HCT116 (cell line): ENCODE data around the gene IFNGR2. TPM values are rescaled to one million over a fixed set of nuclear protein-coding genes. Genes with fewer than 3 reads are reported as not detected.

Experiments used
- ATAC-seq: fragments of 200-7000 bp; cut with Tn5 transposase; 2 replicates; pipeline ENCODE4 v1.9.1; 2020; ENCODE audit warnings: mild to moderate bottlenecking, moderate library complexity
- BruUV-seq: library from RNA; stranded (reverse); fragments of 400-500 nt; replicated peaks from 2 replicates; lab custom pipeline; 2021; lab: Mats Ljungman, UMichigan
- CTCF ChIA-PET: fragments of 300-600 bp; sonication (Branson Sonifier 250); formaldehyde crosslinking; loops from one replicate; lab custom pipeline; 2021; ENCODE audit warnings: antibody characterized with exemption; lab: Charles Lee
- POLR2A ChIA-PET: fragments of 300-600, 350-600 bp; sonication (Branson Sonifier 250); formaldehyde crosslinking; loops from one replicate; lab custom pipeline; 2021; ENCODE audit warnings: antibody characterized with exemption; lab: Charles Lee
- RAD21 ChIA-PET, 2 experiments: fragments of 300-600 bp; sonication (Branson Sonifier 250); formaldehyde crosslinking; loops; one replicate each; lab custom pipeline; 2023; ENCODE audit warnings: low total read pairs in 2 of 2; ENCODE audit not compliant: uncharacterized antibody in 2 of 2, unreplicated experiment in 2 of 2, low non-redundant PET in 1 of 2; lab: Charles Lee
- DNase-seq: peaks from one replicate; pipeline ENCODE4 v3.0.0-alpha.2; 2010; ENCODE audit warnings: low read depth, low spot score
- H2AFZ ChIP-seq: fragments of 200-600 bp; shearing (Covaris generic), sonication (generic); 2 replicates; pipeline ENCODE4 v1.6.1; 2017; ENCODE audit warnings: low read depth, mixed run types, mixed read lengths, antibody characterized with exemption, low read length; ENCODE audit not compliant: poor library complexity, severe bottlenecking
- H3K27ac ChIP-seq: 2 replicates; pipeline ENCODE4 v1.5.1; 2012; ENCODE audit warnings: low read depth, low read length
- H3K27me3 ChIP-seq: fragments of 200-600 bp; sonication (generic); 2 replicates; pipeline ENCODE4 v1.6.1; 2016; ENCODE audit warnings: mixed run types, low read length, mixed read lengths; ENCODE audit not compliant: insufficient read depth
- H3K36me3 ChIP-seq, 2 experiments: fragments of 200-500 bp in 1 of 2; fragments of 200-600 bp in 1 of 2; sonication (Bioruptor generic) in 1 of 2; sonication (generic) in 1 of 2; 2 replicates each; pipeline versions ENCODE4 v1.5.1 to v1.6.1; 2014 to 2016; ENCODE audit warnings: low read length in 2 of 2, inconsistent platforms in 1 of 2, mixed read lengths in 1 of 2, mixed run types in 1 of 2; ENCODE audit not compliant: insufficient read depth in 2 of 2, control insufficient read depth in 1 of 2
- H3K4me1 ChIP-seq, 2 experiments: fragments of 200-600 bp in 1 of 2; sonication (generic) in 1 of 2; 2 replicates each; pipeline versions ENCODE4 v1.5.1 to v1.6.1; 2012 to 2017; ENCODE audit warnings: low read length in 2 of 2, inconsistent platforms in 1 of 2, mild to moderate bottlenecking in 1 of 2, mixed read lengths in 1 of 2, mixed run types in 1 of 2, moderate library complexity in 1 of 2; ENCODE audit not compliant: insufficient read depth in 2 of 2, control insufficient read depth in 1 of 2
- H3K4me2 ChIP-seq: fragments of 200-600 bp; sonication (generic); 2 replicates; pipeline ENCODE4 v1.6.1; 2017; ENCODE audit warnings: mixed run types, low read length, mixed read lengths
- H3K4me3 ChIP-seq, 2 experiments: fragments of 200-600 bp in 1 of 2; sonication (generic) in 1 of 2; replicated peaks in 1 of 2; 2 replicates each; pipeline ENCODE4 v1.5.1; 2011 to 2016; ENCODE audit warnings: low read length in 2 of 2, control low read depth in 1 of 2, low read depth in 1 of 2, mild to moderate bottlenecking in 1 of 2, mixed read lengths in 1 of 2, mixed run types in 1 of 2
- H3K79me2 ChIP-seq: fragments of 200-600 bp; sonication (generic); 2 replicates; pipeline ENCODE4 v1.6.1; 2017; ENCODE audit warnings: mild to moderate bottlenecking, mixed run types, low read length, moderate library complexity, mixed read lengths; ENCODE audit not compliant: insufficient read depth
- H3K9ac ChIP-seq: fragments of 200-600 bp; sonication (generic); 2 replicates; pipeline ENCODE4 v1.6.1; 2016; ENCODE audit warnings: low read length, mixed read lengths
- H3K9me2 ChIP-seq: fragments of 200-600 bp; sonication (generic), shearing (Covaris generic); 2 replicates; pipeline ENCODE4 v1.6.1; 2017; ENCODE audit warnings: mixed run types, mild to moderate bottlenecking, moderate library complexity; ENCODE audit not compliant: insufficient read depth
- H3K9me3 ChIP-seq, 2 experiments: fragments of 200-500 bp in 1 of 2; fragments of 200-600 bp in 1 of 2; sonication (Bioruptor generic) in 1 of 2; sonication (generic) in 1 of 2; 2 replicates each; pipeline ENCODE4 v1.6.1; 2014 to 2017; ENCODE audit warnings: low read length in 2 of 2, mixed read lengths in 2 of 2, inconsistent platforms in 1 of 2, low read depth in 1 of 2, mild to moderate bottlenecking in 1 of 2, mixed run types in 1 of 2, moderate library complexity in 1 of 2; ENCODE audit not compliant: control insufficient read depth in 1 of 2, insufficient read depth in 1 of 2
- H4K20me1 ChIP-seq: fragments of 200-600 bp; sonication (generic), shearing (Covaris generic); 2 replicates; pipeline ENCODE4 v1.6.1; 2017; ENCODE audit warnings: mixed run types, mild to moderate bottlenecking, moderate library complexity; ENCODE audit not compliant: insufficient read depth
- ATF3 ChIP-seq: IDR thresholded peaks from 2 replicates; pipeline ENCODE4 v1.6.1; 2012
- CTCF ChIP-seq, 3 experiments: fragments of 200-600 bp in 1 of 3; sonication (generic) in 1 of 3; IDR thresholded peaks in 2 of 3; conservative IDR thresholded peaks in 1 of 3; 2 replicates each; pipeline ENCODE4 v1.5.1; 2012 to 2017; ENCODE audit warnings: low read depth in 2 of 3, low read length in 2 of 3, antibody characterized with exemption in 1 of 3, borderline replicate concordance in 1 of 3, control low read depth in 1 of 3, mild to moderate bottlenecking in 1 of 3, mixed read lengths in 1 of 3, mixed run types in 1 of 3, moderate library complexity in 1 of 3; ENCODE audit not compliant: insufficient read depth in 1 of 3
- EZH2 ChIP-seq: fragments of 200-600 bp; sonication (generic); IDR thresholded peaks from 2 replicates; pipeline ENCODE4 v1.6.1; 2017; ENCODE audit warnings: antibody characterized with exemption, mixed run types
- EZH2phosphoT487 ChIP-seq: fragments of 200-600 bp; IDR thresholded peaks from 2 replicates; pipeline ENCODE4 v1.6.1; 2018; ENCODE audit warnings: antibody characterized with exemption, borderline replicate concordance
- FOSL1 ChIP-seq: IDR thresholded peaks from 2 replicates; pipeline ENCODE4 v1.6.1; 2012; ENCODE audit warnings: low read depth
- JUND ChIP-seq: IDR thresholded peaks from 2 replicates; pipeline ENCODE4 v1.6.1; 2012
- POLR2A ChIP-seq: IDR thresholded peaks from 2 replicates; pipeline ENCODE4 v1.7.0; 2011; ENCODE audit warnings: borderline replicate concordance; ENCODE audit not compliant: insufficient read depth, insufficient read length; ENCODE audit errors: extremely low read depth
- SP1 ChIP-seq: IDR thresholded peaks from 2 replicates; pipeline ENCODE4 v1.6.1; 2012; ENCODE audit warnings: low read depth
- TCF7L2 ChIP-seq: IDR thresholded peaks from 2 replicates; pipeline ENCODE4 v1.7.0; 2011; ENCODE audit warnings: borderline replicate concordance, inconsistent platforms; ENCODE audit not compliant: insufficient read depth, insufficient read length; ENCODE audit errors: extremely low read depth
- YY1 ChIP-seq: IDR thresholded peaks from 2 replicates; pipeline ENCODE4 v1.6.1; 2011; ENCODE audit warnings: low read length, low read depth, moderate library complexity, mild to moderate bottlenecking; ENCODE audit not compliant: insufficient replicate concordance; ENCODE audit errors: extremely low read depth
- ZBTB33 ChIP-seq: IDR thresholded peaks from 2 replicates; pipeline ENCODE4 v1.6.1; 2011; ENCODE audit warnings: mild to moderate bottlenecking, low read length, moderate library complexity; ENCODE audit not compliant: insufficient replicate concordance; ENCODE audit errors: extremely low read depth
- ZFX ChIP-seq: fragments of 450-650 bp; IDR thresholded peaks from 2 replicates; pipeline ENCODE4 v1.6.1; 2017
- ZNF274 ChIP-seq: fragments of 200-500 bp; sonication (Bioruptor generic); IDR thresholded peaks from 2 replicates; pipeline ENCODE4 v1.6.1; 2014; ENCODE audit warnings: mild to moderate bottlenecking, low read depth, low read length, inconsistent platforms
- intact Hi-C: fragments of 100-400 bp; cut with micrococcal nuclease; formaldehyde crosslinking; loops from 2 replicates; pipeline ENCODE4 v1.10.0; 2022
- total RNA-seq: library from RNA; stranded (reverse); gene quantifications from one replicate; pipeline ENCODE4 v1.2.1, GENCODE V29; 2021; ENCODE audit not compliant: unreplicated experiment

Gene IFNGR2
- total RNA-seq, 1 experiment from 2014 or later: 44.6 TPM

- Histone ChIP-seq H2AFZ (no peak overlapping the region), H3K27me3 (no peaks in the 10 kb centered on the region), H3K79me2 (no peaks in the 10 kb centered on the region), H4K20me1 (no peaks in the 10 kb centered on the region), H3K27ac (no peak overlapping the region), H3K9ac (no peak overlapping the region), H3K36me3 (peaks cover 3 to 8% of the 10 kb centered on the region in 2 experiments; a peak in 2 of 4 replicates), H3K4me2 (no peak overlapping the region), H3K4me1 (peaks cover 3 to 5% of the 10 kb centered on the region in 2 experiments; a peak in 2 of 4 replicates), H3K4me3 (no peak overlapping the region), H3K9me2 (no peaks in the 10 kb centered on the region), H3K9me3 (no peaks in the 10 kb centered on the region)
- ATAC-seq: no peak
- CTCF ChIA-PET: interaction anchor here (0.9 to 2.5 kb wide), 3 partner anchors 239 to 245 kb away, joined by 3 to 15 read pairs (median 3); no protein-coding TSS in a partner anchor
- TF ChIP-seq ZFX: no peak
- no peak for TF ChIP-seq ZNF274
- TF ChIP-seq YY1: no peak
- no peak for TF ChIP-seq POLR2A
- no peak for TF ChIP-seq TCF7L2
- TF ChIP-seq JUND: no peak
- no TSS peak for BruUV-seq
- POLR2A ChIA-PET: no interaction called here
- intact Hi-C loops: loop anchor here (10.0 kb wide), 1 partner anchor 497 kb away; no protein-coding TSS in a partner anchor
- RAD21 ChIA-PET: no interaction called here
- DNase-seq: no peak
These were observed 38.6 kb downstream of the IFNGR2 start for GRCh38 chr21:33441489-33442477.

GRCh38 chr21:33443194-33443593 lies 40.0 kb downstream of the IFNGR2 start:
- Histone ChIP-seq H2AFZ (no peak overlapping the region), H3K79me2 (no peaks in the 10 kb centered on the region), H3K4me2 (no peak overlapping the region), H3K9ac (no peak overlapping the region), H3K27me3 (no peaks in the 10 kb centered on the region), H3K9me2 (no peaks in the 10 kb centered on the region), H4K20me1 (no peaks in the 10 kb centered on the region), H3K9me3 (no peaks in the 10 kb centered on the region), H3K36me3 (peaks cover 0 to under 1% of the 10 kb centered on the region in 2 experiments; a peak in 1 of 4 replicates), H3K4me1 (peaks cover 3 to 5% of the 10 kb centered on the region in 2 experiments; a peak in 2 of 4 replicates), H3K27ac (no peak overlapping the region), H3K4me3 (no peak overlapping the region)
- DNase-seq (no peak), ATAC-seq (no peak)
- CTCF ChIA-PET: interaction anchor here (1.5 kb wide), 1 partner anchor 240 kb away, joined by 3 read pairs; no protein-coding TSS in a partner anchor
- intact Hi-C loops: loop anchor here (10.0 kb wide), 1 partner anchor 498 kb away; no protein-coding TSS in a partner anchor
- POLR2A ChIA-PET: no interaction called here
- RAD21 ChIA-PET: no interaction called here
- BruUV-seq: no TSS peak
- TF ChIP-seq EZH2phosphoT487 (no peak), EZH2 (no peak), ATF3 (no peak), CTCF (IDR thresholded peaks at IDR 0.05 in 2 of 3, conservative IDR thresholded peaks at IDR 0.05 in 1 of 3; ENCODE audit: borderline replicate concordance in 1 of 3, insufficient read depth in 1 of 3, low read depth in 2 of 3, low read length in 2 of 3) (no peak), FOSL1 (no peak), ZFX (no peak), POLR2A (no peak), ZBTB33 (no peak), SP1 (no peak)
